Brain microvascular endothelial cell (primary cell): Measurements from ENCODE around the gene HS6ST3.
"Not testable (repeated sequence)": the region's sequence is repeated elsewhere in the genome, so short reads cannot be mapped to it uniquely, and the experiment has no call there.

Experiments used
- DNase-seq: peaks from one replicate; pipeline ENCODE4 v3.0.0-alpha.2; 2020
- H3K27ac ChIP-seq: fragments of 250-450 bp; sonication (Bioruptor Pico); 2 replicates; pipeline ENCODE4 v1.5.1; 2020; ENCODE audit warnings: mild to moderate bottlenecking, moderate library complexity
- H3K27me3 ChIP-seq: fragments of 250-450 bp; sonication (Bioruptor Pico); replicated peaks from 2 replicates; pipeline ENCODE4 v1.5.1; 2020; ENCODE audit warnings: mild to moderate bottlenecking
- H3K36me3 ChIP-seq: fragments of 250-450 bp; sonication (Bioruptor Pico); replicated peaks from 2 replicates; pipeline ENCODE4 v1.5.1; 2020; ENCODE audit warnings: mild to moderate bottlenecking
- H3K4me3 ChIP-seq: 2 replicates; pipeline ENCODE4 v1.5.1; 2011; ENCODE audit warnings: low read depth, mild to moderate bottlenecking, control low read depth, low read length, moderate library complexity
- in situ Hi-C: cut with HindIII; loops from 2 replicates; pipeline ENCODE4 v1.10.0; 2017; ENCODE audit warnings: low sequenced_read_pairs, low pct_ligation_motif_present
- TF ChIP-seq, protein P1 (sequence below): IDR thresholded peaks from 2 replicates; pipeline ENCODE4 v1.5.1; 2011; ENCODE audit warnings: low read depth, mild to moderate bottlenecking, moderate library complexity, low read length, control low read depth, inconsistent platforms; ENCODE audit errors: missing control alignments

Gene HS6ST3

DNA sequence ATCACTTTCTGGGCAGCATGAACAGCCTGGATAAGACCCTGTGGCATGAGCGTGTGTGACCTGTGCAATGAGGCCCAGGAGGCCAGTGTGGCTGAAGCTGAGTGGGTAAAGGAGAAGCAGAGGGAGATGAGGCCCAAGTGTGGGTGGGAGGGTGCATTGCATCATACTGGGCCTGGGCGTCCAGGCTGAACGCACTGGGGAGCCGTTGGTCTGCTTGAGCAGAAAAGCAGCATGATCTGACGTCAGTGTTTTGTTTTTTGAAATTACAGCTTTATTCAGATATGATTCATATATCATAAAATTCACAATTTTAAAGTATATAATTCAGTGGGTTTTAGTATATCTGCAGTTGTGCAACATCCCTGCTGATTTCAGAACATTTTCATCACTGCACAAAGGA is 409.7 kb downstream of the HS6ST3 start:
- H3K27me3 ChIP-seq = no peaks in the 10 kb centered on the region
- no peaks in the 10 kb centered on the region for H3K36me3 ChIP-seq
- no peak overlapping the region for H3K27ac ChIP-seq
- no peak overlapping the region for H3K4me3 ChIP-seq
- no peak for DNase-seq
- TF ChIP-seq, protein P1, sequence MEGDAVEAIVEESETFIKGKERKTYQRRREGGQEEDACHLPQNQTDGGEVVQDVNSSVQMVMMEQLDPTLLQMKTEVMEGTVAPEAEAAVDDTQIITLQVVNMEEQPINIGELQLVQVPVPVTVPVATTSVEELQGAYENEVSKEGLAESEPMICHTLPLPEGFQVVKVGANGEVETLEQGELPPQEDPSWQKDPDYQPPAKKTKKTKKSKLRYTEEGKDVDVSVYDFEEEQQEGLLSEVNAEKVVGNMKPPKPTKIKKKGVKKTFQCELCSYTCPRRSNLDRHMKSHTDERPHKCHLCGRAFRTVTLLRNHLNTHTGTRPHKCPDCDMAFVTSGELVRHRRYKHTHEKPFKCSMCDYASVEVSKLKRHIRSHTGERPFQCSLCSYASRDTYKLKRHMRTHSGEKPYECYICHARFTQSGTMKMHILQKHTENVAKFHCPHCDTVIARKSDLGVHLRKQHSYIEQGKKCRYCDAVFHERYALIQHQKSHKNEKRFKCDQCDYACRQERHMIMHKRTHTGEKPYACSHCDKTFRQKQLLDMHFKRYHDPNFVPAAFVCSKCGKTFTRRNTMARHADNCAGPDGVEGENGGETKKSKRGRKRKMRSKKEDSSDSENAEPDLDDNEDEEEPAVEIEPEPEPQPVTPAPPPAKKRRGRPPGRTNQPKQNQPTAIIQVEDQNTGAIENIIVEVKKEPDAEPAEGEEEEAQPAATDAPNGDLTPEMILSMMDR = no peak
- in situ Hi-C loops = no loop called here

DNA sequence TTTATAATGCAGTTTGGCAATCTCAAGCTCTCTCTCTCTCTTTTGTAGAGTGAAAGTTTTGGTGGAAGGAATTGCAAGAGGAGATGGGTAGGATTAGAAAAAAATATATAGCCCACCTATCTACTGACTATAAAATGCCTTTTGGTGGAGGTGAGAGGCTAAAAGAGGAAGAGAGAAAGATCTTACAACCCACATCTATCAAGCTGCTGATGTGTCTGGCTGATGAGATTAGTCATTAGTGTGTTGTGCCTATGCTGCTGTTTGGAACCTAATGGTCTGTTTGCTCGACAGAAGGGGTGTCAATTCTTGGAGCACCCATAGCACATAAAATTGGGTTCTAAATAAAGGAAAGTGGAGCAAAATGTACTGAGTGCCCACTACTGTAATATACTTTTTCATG is 411.0 kb downstream of the HS6ST3 start:
- DNase-seq = no peak
- Histone ChIP-seq H3K27me3 (no peaks in the 10 kb centered on the region), H3K27ac (no peak overlapping the region), H3K36me3 (no peaks in the 10 kb centered on the region), H3K4me3 (no peak overlapping the region)
- in situ Hi-C loops = no loop called here
- TF ChIP-seq, protein P1 = no peak

DNA sequence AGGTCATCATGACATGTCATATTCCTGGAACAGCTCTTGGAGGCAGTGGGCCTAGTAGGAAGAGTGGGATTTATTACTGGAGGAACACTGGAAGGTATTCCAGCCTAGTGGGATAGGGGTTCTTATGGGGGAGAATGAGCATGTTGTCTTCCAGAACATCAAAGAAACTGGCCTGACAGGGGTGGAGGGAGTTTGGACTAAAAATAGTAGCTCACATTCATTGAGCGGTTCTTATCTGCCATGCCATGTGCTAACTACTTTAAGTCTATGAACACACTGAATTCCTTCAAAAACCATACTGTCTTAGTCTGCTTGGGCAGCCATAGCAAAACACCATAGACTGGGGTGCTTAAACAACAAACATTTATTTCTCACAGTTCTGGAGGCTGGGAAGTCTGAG is 413.6 kb downstream of the HS6ST3 start:
- Histone ChIP-seq H3K27me3 (no peaks in the 10 kb centered on the region), H3K36me3 (no peaks in the 10 kb centered on the region), H3K27ac (no peak overlapping the region), H3K4me3 (no peak overlapping the region)
- DNase-seq = no peak
- TF ChIP-seq, protein P1 = no peak
- in situ Hi-C loops = no loop called here

DNA sequence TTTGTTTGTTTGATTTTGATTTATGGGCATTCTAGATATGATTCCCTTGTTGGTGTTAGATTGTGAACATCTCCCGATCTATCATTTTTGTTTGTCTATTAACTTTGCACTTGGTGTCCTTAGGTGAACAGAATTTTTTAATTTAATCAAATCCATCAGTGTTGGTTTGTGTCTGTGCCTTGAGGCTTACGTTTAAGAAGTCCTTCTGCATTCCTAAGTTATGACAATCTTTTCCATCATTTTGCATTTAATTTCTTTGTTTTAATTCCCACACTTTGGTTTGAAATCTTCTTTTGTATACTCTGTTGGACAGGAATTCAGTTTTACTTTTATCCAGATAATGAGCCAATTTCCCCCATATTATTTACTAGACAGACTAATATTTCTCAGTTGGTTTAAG is 421.7 kb downstream of the HS6ST3 start:
- TF ChIP-seq, protein P1 = no peak
- no peak for DNase-seq
- no peaks in the 10 kb centered on the region for H3K36me3 ChIP-seq
- in situ Hi-C loops = no loop called here
- no peak overlapping the region for H3K4me3 ChIP-seq
- H3K27ac ChIP-seq = no peak overlapping the region
- H3K27me3 ChIP-seq = no peaks in the 10 kb centered on the region

DNA sequence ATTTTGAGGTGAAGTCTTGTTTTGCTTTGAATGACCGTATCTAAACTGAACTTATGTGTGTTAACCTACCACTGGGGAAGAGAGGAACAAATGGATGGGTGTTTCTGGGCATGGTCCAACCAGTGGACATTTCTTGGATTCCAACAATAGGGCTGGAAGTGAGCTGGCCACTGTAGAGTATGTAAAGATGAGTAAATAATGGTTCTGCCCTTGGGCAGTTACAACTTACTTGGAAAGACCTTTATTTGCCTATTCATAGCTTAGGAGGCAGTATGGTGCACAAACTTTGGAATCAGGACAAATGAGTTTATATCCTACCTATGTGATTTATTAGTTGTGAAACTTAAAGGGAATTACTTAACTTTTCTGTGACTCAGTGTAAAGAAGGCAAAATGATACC is 429.5 kb downstream of the HS6ST3 start:
- Histone ChIP-seq H3K27ac (no peak overlapping the region), H3K36me3 (no peaks in the 10 kb centered on the region), H3K4me3 (no peak overlapping the region), H3K27me3 (no peaks in the 10 kb centered on the region)
- in situ Hi-C loops = no loop called here
- DNase-seq = no peak
- TF ChIP-seq, protein P1 = no peak

DNA sequence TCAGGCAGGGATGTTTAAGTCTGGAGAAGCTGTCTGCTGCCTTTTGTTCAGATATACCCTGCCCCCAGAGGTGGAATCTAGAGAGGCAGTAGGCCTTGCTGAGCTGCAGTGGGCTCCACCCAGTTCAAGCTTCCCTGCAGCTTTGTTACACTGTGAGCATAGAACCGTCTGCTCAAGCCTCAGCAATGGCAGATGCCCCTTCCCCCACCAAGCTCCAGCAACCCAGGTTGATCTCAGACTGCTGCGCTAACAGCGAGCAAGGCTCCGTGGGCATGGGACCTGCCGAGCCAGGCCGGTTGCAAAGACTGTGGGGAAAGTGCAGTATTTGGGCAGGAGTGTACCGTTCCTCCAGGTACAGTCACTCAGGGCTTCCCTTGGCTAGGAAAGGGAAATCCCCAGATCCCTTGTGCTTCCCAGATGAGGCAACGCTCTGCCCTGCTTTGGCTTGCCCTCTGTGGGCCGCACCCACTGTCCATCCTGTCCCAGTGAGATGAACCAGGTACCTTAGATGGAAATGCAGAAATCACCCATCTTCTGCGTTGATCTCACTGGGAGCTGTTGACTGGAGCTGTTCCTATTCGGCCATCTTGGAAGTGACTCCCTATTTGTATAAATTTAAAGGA is 434.6 kb downstream of the HS6ST3 start:
- DNase-seq = not testable (repeated sequence)

More for the DNA sequence above, 434.6 kb downstream of the HS6ST3 start:
- H3K27me3 ChIP-seq, H3K4me3 ChIP-seq, in situ Hi-C loops, H3K36me3 ChIP-seq, H3K27ac ChIP-seq: not testable (repeated sequence)
